ENCODE measurements around the gene C14orf132.

Gene C14orf132

DNA sequence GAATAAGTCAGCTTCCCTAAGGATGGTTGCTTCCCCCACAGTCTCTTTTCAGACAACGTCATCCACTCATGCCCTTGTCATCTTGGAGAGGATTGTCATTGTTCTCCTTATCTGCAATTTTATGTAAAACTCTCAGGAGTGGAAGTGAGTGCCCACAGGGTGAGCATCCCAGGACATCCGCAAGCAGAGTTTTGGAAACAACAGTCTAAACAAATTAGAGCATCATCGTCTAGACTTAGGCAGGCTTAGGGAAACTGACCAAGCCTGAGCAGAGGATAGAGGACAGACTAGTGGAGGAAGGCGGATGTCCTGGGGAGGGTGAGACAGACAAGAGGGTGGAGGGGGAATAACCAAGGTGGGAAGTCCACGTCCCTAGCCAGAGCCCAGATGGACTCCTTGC lies 101.8 kb downstream of the C14orf132 start:
- DNase-seq (ENCODE audit: low read depth in 4 of 4, low spot score in 1 of 4), result no peak

Measured in stimulated activated CD4-positive, alpha-beta T cell treated with anti-CD3 and anti-CD28 coated beads, Interleukin-1b, Interleukin-23, amount 100 ng/mL, for 24 hours (primary cell).